Keratinocyte (primary cell): Measurements from ENCODE around the gene ARHGAP24. TPM values are rescaled to one million over a fixed set of nuclear protein-coding genes. Genes with fewer than 3 reads are reported as not detected.

Source experiments
- DNase-seq: peaks from one replicate; pipeline ENCODE4 v3.0.0-alpha.2; 2011; ENCODE audit warnings: low read depth, missing footprints, low spot score
- FAIRE-seq: peaks from 2 replicates; lab custom pipeline; 2011; peaks lifted over from hg19 to GRCh38; lab: Jason Lieb, UNC
- H2AFZ ChIP-seq: 2 replicates; pipeline ENCODE4 v1.6.0; 2012; ENCODE audit warnings: low read length, control low read depth, inconsistent platforms; ENCODE audit not compliant: control insufficient read depth
- H3K27ac ChIP-seq: 2 replicates; pipeline ENCODE4 v1.5.1; 2011; ENCODE audit warnings: low read length; ENCODE audit not compliant: control insufficient read depth, insufficient read depth
- H3K27me3 ChIP-seq: 3 replicates; pipeline ENCODE4 v1.6.0; 2011; ENCODE audit warnings: low read length; ENCODE audit not compliant: control insufficient read depth, insufficient read depth; ENCODE audit errors: extremely low read depth
- H3K36me3 ChIP-seq, 2 experiments: 2 replicates in 1 of 2; 3 replicates in 1 of 2; pipeline ENCODE4 v1.5.1; 2011; ENCODE audit warnings: low read length in 2 of 2, mild to moderate bottlenecking in 1 of 2; ENCODE audit not compliant: control insufficient read depth in 2 of 2, insufficient read depth in 2 of 2; ENCODE audit errors: extremely low read depth in 1 of 2
- H3K4me1 ChIP-seq: 3 replicates; pipeline ENCODE4 v1.5.1; 2011; ENCODE audit warnings: low read length; ENCODE audit not compliant: control insufficient read depth, insufficient read depth; ENCODE audit errors: extremely low read depth
- H3K4me2 ChIP-seq: 3 replicates; pipeline ENCODE4 v1.6.0; 2011; ENCODE audit warnings: low read depth, low read length; ENCODE audit not compliant: control insufficient read depth, insufficient read depth; ENCODE audit errors: extremely low read depth
- H3K4me3 ChIP-seq, 3 experiments: fragments of 200-600 bp in 1 of 3; sonication (generic) in 1 of 3; 2 replicates in 2 of 3; 3 replicates in 1 of 3; pipeline ENCODE4 v1.5.1; 2011 to 2016; ENCODE audit warnings: low read length in 3 of 3, mild to moderate bottlenecking in 3 of 3, control low read depth in 2 of 3, inconsistent platforms in 1 of 3, low read depth in 1 of 3, mixed read lengths in 1 of 3, mixed run types in 1 of 3, moderate library complexity in 1 of 3; ENCODE audit not compliant: control insufficient read depth in 2 of 3, insufficient read depth in 2 of 3; ENCODE audit errors: extremely low read depth in 1 of 3
- H3K79me2 ChIP-seq: 2 replicates; pipeline ENCODE4 v1.6.0; 2012; ENCODE audit warnings: low read length; ENCODE audit not compliant: control insufficient read depth, insufficient read depth
- H3K9ac ChIP-seq: 3 replicates; pipeline ENCODE4 v1.6.0; 2011; ENCODE audit warnings: low read length; ENCODE audit not compliant: control insufficient read depth, insufficient read depth; ENCODE audit errors: extremely low read depth
- H3K9me1 ChIP-seq: 3 replicates; pipeline ENCODE4 v1.6.0; 2011; ENCODE audit warnings: low read length; ENCODE audit not compliant: control insufficient read depth, insufficient read depth; ENCODE audit errors: extremely low read depth
- H3K9me3 ChIP-seq: 2 replicates; pipeline ENCODE4 v1.5.1; 2012; ENCODE audit warnings: low read depth, low read length; ENCODE audit not compliant: control insufficient read depth
- H4K20me1 ChIP-seq: 3 replicates; pipeline ENCODE4 v1.6.0; 2011; ENCODE audit warnings: low read length; ENCODE audit not compliant: control insufficient read depth, insufficient read depth; ENCODE audit errors: extremely low read depth
- EZH2 ChIP-seq: IDR thresholded peaks from one replicate; pipeline ENCODE4 v1.6.1; 2012; ENCODE audit warnings: inconsistent platforms, mild to moderate bottlenecking, low read length, moderate library complexity
- dilution Hi-C: fragments of 300-500 bp; cut with MboI; formaldehyde crosslinking; loops from one replicate; pipeline ENCODE4 v1.7.0; 2020; ENCODE audit warnings: low sequenced_read_pairs; ENCODE audit not compliant: extremely low pct_ligation_motif_present
- polyA plus RNA-seq, 5 experiments: library from polyadenylated mRNA; depleted of rRNA in 3 of 5; stranded (reverse) in 3 of 5; stranded (forward) in 1 of 5; unstranded in 1 of 5; fragments of >200 nt; gene quantifications; 1 replicate in 1 of 5; 2 replicates in 3 of 5; 3 replicates in 1 of 5; pipeline versions ENCODE4 v1.2.1 to v1.2.3, GENCODE V29; 2011 to 2012; ENCODE audit warnings: missing spikeins in 2 of 5, low read depth in 1 of 5, low replicate concordance in 1 of 5
- TF ChIP-seq, protein P1 (sequence below), 3 experiments: IDR thresholded peaks in 1 of 3; conservative IDR thresholded peaks in 1 of 3; optimal IDR thresholded peaks in 1 of 3; 2 replicates in 2 of 3; 3 replicates in 1 of 3; pipeline versions ENCODE3 to v1.5.1; 2011; ENCODE audit warnings: low read length in 3 of 3, mild to moderate bottlenecking in 3 of 3, moderate library complexity in 2 of 3, control low read depth in 1 of 3, inconsistent platforms in 1 of 3; ENCODE audit not compliant: insufficient read depth in 2 of 3; ENCODE audit errors: extremely low read depth in 1 of 3

ARHGAP24 gene
- polyA plus RNA-seq, 1 donor (not counting 4 experiments of a cell fraction or from before 2014, with no cell fraction given): 0.87 TPM

DNA sequence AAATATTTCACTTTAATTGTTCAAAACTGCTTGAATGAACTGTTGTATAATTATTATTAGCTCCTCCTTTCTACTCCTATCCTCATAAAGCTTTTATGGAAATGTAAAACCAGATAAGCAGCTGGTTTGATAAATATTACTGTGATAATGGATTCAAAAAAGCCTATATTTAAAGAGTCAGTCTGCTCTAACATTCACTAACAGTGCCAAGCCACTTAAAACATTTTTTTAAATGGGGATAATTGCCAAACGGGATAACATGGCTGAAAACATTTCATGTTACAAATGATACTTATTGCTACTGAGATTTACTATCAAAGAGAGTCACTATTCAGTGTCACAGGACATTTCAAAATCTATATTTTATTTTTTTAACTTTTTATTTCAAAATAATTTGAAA lies 17.4 kb downstream of the ARHGAP24 start:
- H3K4me2 ChIP-seq: no peak overlapping the region
- no peaks in the 10 kb centered on the region for H3K27me3 ChIP-seq
- DNase-seq (no peak), FAIRE-seq (no peak)
- no peaks in the 10 kb centered on the region for H4K20me1 ChIP-seq
- dilution Hi-C loops: no loop called here
- H3K27ac ChIP-seq: no peak overlapping the region
- H3K4me3 ChIP-seq: no peak overlapping the region
- H3K79me2 ChIP-seq: no peaks in the 10 kb centered on the region
- peaks cover 14% of the 10 kb centered on the region for H3K4me1 ChIP-seq
- no peak overlapping the region for H3K9ac ChIP-seq
- H3K9me3 ChIP-seq: no peaks in the 10 kb centered on the region
- H3K36me3 ChIP-seq: no peaks in the 10 kb centered on the region
- TF ChIP-seq, protein P1, sequence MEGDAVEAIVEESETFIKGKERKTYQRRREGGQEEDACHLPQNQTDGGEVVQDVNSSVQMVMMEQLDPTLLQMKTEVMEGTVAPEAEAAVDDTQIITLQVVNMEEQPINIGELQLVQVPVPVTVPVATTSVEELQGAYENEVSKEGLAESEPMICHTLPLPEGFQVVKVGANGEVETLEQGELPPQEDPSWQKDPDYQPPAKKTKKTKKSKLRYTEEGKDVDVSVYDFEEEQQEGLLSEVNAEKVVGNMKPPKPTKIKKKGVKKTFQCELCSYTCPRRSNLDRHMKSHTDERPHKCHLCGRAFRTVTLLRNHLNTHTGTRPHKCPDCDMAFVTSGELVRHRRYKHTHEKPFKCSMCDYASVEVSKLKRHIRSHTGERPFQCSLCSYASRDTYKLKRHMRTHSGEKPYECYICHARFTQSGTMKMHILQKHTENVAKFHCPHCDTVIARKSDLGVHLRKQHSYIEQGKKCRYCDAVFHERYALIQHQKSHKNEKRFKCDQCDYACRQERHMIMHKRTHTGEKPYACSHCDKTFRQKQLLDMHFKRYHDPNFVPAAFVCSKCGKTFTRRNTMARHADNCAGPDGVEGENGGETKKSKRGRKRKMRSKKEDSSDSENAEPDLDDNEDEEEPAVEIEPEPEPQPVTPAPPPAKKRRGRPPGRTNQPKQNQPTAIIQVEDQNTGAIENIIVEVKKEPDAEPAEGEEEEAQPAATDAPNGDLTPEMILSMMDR (optimal IDR thresholded peaks at IDR 0.05 in 1 of 3, IDR thresholded peaks at IDR 0.05 in 1 of 3, conservative IDR thresholded peaks at IDR 0.05 in 1 of 3; ENCODE audit: extremely low read depth in 1 of 3, insufficient read depth in 2 of 3, low read length in 3 of 3): no peak
- no peak for TF ChIP-seq EZH2
- H2AFZ ChIP-seq: no peak overlapping the region
- H3K9me1 ChIP-seq: peaks cover 3% of the 10 kb centered on the region

DNA sequence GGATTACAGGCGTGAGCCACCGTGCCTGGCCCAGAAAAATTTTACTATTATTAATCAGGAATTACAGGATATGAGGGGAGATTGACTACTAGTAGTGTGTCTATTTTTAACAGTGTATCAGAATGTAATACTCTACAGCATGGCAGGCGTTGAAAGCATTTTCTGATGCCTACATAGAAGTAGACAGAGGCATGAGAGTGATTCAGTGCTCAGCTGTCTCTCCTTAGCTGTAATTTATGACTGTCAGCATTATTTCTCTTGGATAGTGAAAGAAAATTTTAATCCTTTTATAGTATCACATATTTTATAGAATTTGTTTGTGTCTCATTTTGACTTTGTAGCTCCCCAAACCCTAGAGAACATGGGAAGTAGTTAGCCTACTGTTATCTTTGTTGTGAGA lies 20.7 kb downstream of the ARHGAP24 start:
- H3K4me1 ChIP-seq: peaks cover 28% of the 10 kb centered on the region
- H3K4me2 ChIP-seq: no peak overlapping the region
- no peaks in the 10 kb centered on the region for H3K9me1 ChIP-seq
- DNase-seq (no peak), FAIRE-seq (no peak)
- no peak for TF ChIP-seq EZH2
- TF ChIP-seq, protein P1 (optimal IDR thresholded peaks at IDR 0.05 in 1 of 3, IDR thresholded peaks at IDR 0.05 in 1 of 3, conservative IDR thresholded peaks at IDR 0.05 in 1 of 3; ENCODE audit: extremely low read depth in 1 of 3, insufficient read depth in 2 of 3, low read length in 3 of 3): no peak
- no peaks in the 10 kb centered on the region for H3K9me3 ChIP-seq
- no peak overlapping the region for H3K9ac ChIP-seq
- H3K27ac ChIP-seq: no peak overlapping the region
- dilution Hi-C loops: no loop called here
- H4K20me1 ChIP-seq: no peaks in the 10 kb centered on the region
- H3K4me3 ChIP-seq: no peak overlapping the region
- no peaks in the 10 kb centered on the region for H3K79me2 ChIP-seq
- no peaks in the 10 kb centered on the region for H3K36me3 ChIP-seq
- no peaks in the 10 kb centered on the region for H3K27me3 ChIP-seq
- H2AFZ ChIP-seq: no peak overlapping the region
